Measurements from ENCODE around the gene RTF1. TPM values are rescaled to one million over a fixed set of nuclear protein-coding genes. Genes with fewer than 3 reads are reported as not detected.
"Not testable (repeated sequence)": the region's sequence is repeated elsewhere in the genome, so short reads cannot be mapped to it uniquely, and the experiment has no call there.

RTF1 gene
- total RNA-seq: 10 to 100 TPM; 22.0 to 66.9 (median 36.1) TPM

- Histone ChIP-seq H3K4me3 (peak within 1 kb of the TSS; percentile 89), H3K4me1 (peaks cover 40% of the 10 kb centered on the region), H3K27ac (peak within 1 kb of the TSS; percentile 85), H3K27me3 (no peaks in the 10 kb centered on the region), H3K36me3 (no peaks in the 10 kb centered on the region), H3K9me3 (no peaks in the 10 kb centered on the region)
- WGBS: 0% methylated on average over 8 of the region's 74 CpGs
- peak; percentile 95 for DNase-seq (ENCODE audit: low spot score in 2 of 2)
- TF ChIP-seq POLR2AphosphoS5 (IDR thresholded peaks at IDR 0.05) (peak in 2 of 3 donors; percentile 13 to 15), EP300 (IDR thresholded peaks at IDR 0.05) (no peak), POLR2A (IDR thresholded peaks at IDR 0.05) (peak in 1 of 2 donors; percentile 59), CTCF (IDR thresholded peaks at IDR 0.05) (no peak)
Measured at GRCh38 chr15:41416742-41417417, at the start of gene RTF1. TSS of gene RTF1 (plus strand) at chr15:41417095. CDS start at chr15:41417116, 21 bp downstream.

- Histone ChIP-seq H3K36me3 (no peaks in the 10 kb centered on the region), H3K4me1 (no peaks in the 10 kb centered on the region), H3K27me3 (no peaks in the 10 kb centered on the region), H3K27ac (no peak overlapping the region), H3K9me3 (no peaks in the 10 kb centered on the region), H3K4me3 (no peak overlapping the region)
- DNase-seq (ENCODE audit: low spot score in 2 of 2): no peak
- WGBS: 97% methylated on average over 3 of the region's 3 CpGs
- TF ChIP-seq POLR2AphosphoS5 (IDR thresholded peaks at IDR 0.05) (no peak), EP300 (IDR thresholded peaks at IDR 0.05) (no peak), CTCF (IDR thresholded peaks at IDR 0.05) (no peak), POLR2A (IDR thresholded peaks at IDR 0.05) (no peak)
Measured at GRCh38 chr15:41367418-41367817, 49.5 kb upstream of the RTF1 start.

GRCh38 chr15:41377978-41378377, 38.9 kb upstream of the RTF1 start:
- 91% methylated on average over 4 of the region's 4 CpGs for WGBS
- no peak for TF ChIP-seq POLR2AphosphoS5 (IDR thresholded peaks at IDR 0.05)
- TF ChIP-seq POLR2A (IDR thresholded peaks at IDR 0.05): no peak
- TF ChIP-seq EP300 (IDR thresholded peaks at IDR 0.05): no peak
- no peak for TF ChIP-seq CTCF (IDR thresholded peaks at IDR 0.05)
- H3K27ac ChIP-seq: no peak overlapping the region

DNA sequence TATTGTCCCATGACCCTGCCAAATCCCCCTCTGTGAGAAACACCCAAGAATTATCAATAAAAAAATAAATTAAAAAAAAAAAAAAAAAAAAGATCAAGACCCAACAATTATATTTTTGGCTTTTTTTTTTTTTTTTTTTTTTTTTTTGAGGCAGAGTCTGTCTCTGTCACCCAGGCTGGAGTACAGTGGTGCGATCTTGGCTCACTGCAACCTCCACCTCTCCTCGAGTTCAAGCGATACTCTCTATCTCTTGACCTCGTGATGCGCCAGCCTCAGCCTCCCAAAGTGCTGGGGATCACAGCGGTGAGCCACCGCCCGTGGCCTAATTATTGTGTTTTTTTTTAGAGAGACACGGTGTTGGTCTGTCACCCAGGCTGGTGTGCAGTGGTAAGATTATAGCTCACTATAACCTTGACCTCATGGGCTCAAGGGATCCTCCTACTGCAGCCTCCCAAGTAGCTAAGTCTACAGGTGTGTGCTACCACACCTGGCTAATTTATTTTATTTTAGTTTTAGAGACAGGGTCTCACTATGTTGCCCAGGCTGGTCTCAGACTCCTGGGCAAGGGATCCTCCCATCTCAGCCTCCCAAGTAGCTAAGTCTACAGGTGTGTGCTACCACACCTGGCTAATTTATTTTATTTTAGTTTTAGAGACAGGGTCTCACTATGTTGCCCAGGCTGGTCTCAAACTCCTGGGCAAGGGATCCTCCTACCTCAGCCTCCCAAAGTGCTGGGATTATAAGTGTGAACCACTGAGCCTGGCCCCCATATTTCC, 32.7 kb upstream of the RTF1 start:
- not testable (repeated sequence) for DNase-seq (ENCODE audit: low spot score in 2 of 2); H3K27ac ChIP-seq; H3K9me3 ChIP-seq; H3K4me3 ChIP-seq; H3K4me1 ChIP-seq; H3K27me3 ChIP-seq
- H3K36me3 ChIP-seq: peaks cover 29% of the 10 kb centered on the region
- whole genome bisulfite sequencing: 97% methylated on average over 9 of the region's 9 CpGs

More at GRCh38 chr15:41377978-41378377, 38.9 kb upstream of the RTF1 start:
- Histone ChIP-seq H3K27me3 (no peaks in the 10 kb centered on the region), H3K4me3 (no peak overlapping the region), H3K36me3 (no peaks in the 10 kb centered on the region), H3K9me3 (no peaks in the 10 kb centered on the region), H3K4me1 (no peaks in the 10 kb centered on the region)
- no peak for DNase-seq (ENCODE audit: low spot score in 2 of 2)

- no peak for DNase-seq (ENCODE audit: low spot score in 2 of 2)
- no peaks in the 10 kb centered on the region for H3K27me3 ChIP-seq
- TF ChIP-seq EP300 (IDR thresholded peaks at IDR 0.05) (no peak), CTCF (IDR thresholded peaks at IDR 0.05) (no peak), POLR2AphosphoS5 (IDR thresholded peaks at IDR 0.05) (no peak), POLR2A (IDR thresholded peaks at IDR 0.05) (no peak)
- 93% methylated on average over 6 of the region's 6 CpGs for WGBS
- H3K4me3 ChIP-seq: no peak overlapping the region
- peaks cover 42% of the 10 kb centered on the region for H3K36me3 ChIP-seq
- no peaks in the 10 kb centered on the region for H3K4me1 ChIP-seq
- no peaks in the 10 kb centered on the region for H3K9me3 ChIP-seq
- H3K27ac ChIP-seq: no peak overlapping the region
Measured at GRCh38 chr15:41387646-41388045, 29.2 kb upstream of the RTF1 start.
